GM19099 (cell line): Measurements from ENCODE around the gene NISCH.

ENCODE experiments used
- POLR2A ChIP-seq: IDR thresholded peaks from 3 replicates; pipeline ENCODE4 v1.6.1; 2011; ENCODE audit warnings: low read depth; ENCODE audit not compliant: insufficient read length; ENCODE audit errors: extremely low read depth

The NISCH gene

DNA sequence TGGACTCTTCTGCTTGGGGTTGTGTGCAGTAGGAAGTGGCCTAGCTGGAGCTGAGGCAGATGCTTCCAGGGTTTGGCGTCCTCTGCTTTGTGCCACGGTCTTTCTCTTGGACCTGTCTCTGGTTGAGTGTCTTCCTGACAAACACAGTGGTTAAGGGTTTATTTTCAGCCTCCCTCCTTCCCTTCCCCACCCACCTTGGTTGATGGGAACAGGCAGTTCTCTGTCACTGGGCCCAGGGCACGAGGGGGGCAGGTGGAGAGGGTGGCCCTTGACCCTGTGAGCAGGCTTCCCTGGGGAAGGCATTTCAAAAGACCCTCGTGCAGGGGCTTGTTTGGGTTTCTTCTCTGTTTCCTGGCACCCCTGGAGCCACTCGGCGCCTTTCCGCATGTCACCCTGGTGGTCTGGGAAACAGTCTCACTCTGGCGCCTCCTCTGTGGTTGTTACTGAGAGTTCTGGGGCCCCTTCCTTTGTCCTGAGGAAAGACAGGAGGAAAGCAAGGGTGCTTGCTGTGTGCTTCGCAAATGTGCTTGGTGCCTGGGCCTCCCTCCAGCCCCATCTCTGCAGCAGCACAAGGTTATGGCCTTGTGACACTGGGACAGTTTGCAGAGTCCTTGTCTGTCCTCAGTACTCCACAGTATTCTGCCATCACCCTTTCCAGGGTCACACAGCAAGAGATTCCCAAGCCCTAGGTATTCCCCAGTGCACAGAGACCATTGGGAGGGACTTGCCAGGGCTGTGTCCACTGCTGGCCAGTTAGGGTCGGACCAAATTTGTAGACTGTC, 29.5 kb downstream of the NISCH start:
- no peak for TF ChIP-seq POLR2A

DNA sequence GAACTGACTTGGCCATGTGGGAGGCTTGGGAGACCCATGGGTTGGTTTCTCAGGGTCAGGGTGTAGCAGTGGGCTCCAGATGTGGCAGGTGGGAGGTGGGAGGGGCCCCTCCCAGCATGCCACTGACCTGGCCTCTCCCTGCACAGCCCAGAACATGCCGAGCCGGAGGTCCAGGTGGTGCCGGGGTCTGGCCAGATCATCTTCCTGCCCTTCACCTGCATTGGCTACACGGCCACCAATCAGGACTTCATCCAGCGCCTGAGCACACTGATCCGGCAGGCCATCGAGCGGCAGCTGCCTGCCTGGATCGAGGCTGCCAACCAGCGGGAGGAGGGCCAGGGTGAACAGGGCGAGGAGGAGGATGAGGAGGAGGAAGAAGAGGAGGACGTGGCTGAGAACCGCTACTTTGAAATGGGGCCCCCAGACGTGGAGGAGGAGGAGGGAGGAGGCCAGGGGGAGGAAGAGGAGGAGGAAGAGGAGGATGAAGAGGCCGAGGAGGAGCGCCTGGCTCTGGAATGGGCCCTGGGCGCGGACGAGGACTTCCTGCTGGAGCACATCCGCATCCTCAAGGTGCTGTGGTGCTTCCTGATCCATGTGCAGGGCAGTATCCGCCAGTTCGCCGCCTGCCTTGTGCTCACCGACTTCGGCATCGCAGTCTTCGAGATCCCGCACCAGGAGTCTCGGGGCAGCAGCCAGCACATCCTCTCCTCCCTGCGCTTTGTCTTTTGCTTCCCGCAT, 31.8 kb downstream of the NISCH start:
- no peak for TF ChIP-seq POLR2A

DNA sequence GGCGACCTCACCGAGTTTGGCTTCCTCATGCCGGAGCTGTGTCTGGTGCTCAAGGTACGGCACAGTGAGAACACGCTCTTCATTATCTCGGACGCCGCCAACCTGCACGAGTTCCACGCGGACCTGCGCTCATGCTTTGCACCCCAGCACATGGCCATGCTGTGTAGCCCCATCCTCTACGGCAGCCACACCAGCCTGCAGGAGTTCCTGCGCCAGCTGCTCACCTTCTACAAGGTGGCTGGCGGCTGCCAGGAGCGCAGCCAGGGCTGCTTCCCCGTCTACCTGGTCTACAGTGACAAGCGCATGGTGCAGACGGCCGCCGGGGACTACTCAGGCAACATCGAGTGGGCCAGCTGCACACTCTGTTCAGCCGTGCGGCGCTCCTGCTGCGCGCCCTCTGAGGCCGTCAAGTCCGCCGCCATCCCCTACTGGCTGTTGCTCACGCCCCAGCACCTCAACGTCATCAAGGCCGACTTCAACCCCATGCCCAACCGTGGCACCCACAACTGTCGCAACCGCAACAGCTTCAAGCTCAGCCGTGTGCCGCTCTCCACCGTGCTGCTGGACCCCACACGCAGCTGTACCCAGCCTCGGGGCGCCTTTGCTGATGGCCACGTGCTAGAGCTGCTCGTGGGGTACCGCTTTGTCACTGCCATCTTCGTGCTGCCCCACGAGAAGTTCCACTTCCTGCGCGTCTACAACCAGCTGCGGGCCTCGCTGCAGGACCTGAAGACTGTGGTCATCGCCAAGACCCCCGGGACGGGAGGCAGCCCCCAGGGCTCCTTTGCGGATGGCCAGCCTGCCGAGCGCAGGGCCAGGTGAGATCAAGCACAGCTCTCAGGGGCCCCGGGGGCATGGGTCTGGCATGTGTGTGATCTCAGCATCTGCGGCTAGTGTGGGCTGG, 32.6 kb downstream of the NISCH start:
- TF ChIP-seq POLR2A, result no peak

DNA sequence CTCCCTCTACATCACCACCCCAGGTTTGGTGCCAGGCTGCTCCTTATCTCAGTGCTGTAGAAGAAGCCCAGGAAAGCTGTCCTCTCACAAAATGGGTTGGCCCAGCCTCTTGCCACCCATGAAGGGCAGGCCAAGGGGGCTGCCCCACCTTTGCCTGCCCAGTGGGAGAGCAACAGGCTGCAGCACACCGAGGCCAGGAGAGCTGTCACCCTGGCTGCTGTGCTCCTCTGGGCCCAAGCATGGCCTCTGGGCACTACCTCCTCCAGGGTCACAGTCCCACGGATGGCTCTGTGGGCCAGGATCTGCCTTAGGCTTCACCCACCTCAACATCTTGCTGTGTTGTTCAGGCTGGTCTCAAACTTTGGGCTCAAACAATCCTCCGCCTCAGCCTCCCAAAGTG, 33.3 kb downstream of the NISCH start:
- no peak for TF ChIP-seq POLR2A

DNA sequence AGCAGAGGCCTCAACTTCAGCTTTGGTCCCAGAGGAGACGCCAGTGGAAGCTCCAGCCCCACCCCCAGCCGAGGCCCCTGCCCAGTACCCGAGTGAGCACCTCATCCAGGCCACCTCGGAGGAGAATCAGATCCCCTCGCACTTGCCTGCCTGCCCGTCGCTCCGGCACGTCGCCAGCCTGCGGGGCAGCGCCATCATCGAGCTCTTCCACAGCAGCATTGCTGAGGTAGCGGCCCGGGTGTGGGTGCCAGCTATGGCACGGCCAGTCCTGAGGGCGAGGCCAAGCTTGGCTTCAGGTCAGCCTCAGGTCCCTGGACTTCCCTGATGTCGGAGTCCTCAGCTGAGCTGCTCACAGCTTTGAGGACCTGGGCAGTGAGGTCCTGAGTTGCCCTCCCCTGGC, 34.0 kb downstream of the NISCH start:
- no peak for TF ChIP-seq POLR2A

DNA sequence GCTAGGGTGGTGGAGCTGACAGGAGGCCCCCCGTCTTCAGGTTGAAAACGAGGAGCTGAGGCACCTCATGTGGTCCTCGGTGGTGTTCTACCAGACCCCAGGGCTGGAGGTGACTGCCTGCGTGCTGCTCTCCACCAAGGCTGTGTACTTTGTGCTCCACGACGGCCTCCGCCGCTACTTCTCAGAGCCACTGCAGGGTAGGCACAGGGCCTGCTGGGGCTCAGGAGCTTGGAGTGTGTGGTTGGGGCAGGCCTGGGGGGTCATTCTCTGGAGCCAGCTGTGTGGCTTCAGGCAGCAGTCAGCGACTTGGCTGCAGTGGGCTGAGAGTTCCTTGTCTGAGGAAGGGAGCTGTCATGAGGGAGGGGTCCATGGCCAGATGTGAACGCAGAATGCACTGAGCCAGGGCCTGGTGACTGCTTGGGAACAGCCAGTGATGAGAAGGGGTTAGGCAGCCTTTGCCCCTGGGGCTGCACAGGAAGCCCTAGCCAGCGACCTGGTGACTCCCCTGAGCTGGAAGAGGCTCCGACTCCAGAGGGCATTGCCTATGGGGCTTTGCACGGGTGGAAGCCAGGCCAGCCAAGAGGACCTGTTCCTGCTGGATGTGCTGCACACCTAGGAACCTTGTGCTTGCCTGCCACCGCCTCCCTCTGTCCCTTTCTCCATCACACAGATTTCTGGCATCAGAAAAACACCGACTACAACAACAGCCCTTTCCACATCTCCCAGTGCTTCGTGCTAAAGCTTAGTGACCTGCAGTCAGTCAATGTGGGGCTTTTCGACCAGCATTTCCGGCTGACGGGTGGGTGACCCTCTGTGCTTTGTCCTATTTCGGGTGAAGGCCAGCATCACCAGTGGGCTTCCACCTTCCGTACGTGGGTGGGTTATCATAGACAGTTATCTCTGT, 34.9 kb downstream of the NISCH start:
- TF ChIP-seq POLR2A, result no peak

DNA sequence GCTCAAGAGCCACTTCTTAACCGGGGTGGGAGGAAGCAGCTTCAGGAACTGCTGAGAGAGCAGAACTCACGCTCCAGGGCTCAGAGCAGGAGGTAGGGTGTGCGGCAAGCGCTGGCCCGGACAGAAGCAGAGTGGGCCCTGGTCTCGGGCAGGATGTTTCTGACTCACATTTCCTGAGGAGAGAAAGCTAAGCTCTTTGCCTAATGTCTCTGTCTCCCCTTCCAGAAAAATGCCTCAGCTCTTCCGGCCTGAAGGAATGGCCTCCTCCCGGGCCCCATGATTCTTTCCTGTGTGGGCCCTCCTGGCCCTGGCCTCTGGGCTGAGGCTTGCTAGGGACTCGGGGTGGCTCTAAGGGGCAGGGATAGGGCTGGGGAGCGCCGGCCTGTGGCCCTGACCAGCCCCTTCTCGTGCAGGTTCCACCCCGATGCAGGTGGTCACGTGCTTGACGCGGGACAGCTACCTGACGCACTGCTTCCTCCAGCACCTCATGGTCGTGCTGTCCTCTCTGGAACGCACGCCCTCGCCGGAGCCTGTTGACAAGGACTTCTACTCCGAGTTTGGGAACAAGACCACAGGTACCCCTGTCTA, 35.6 kb downstream of the NISCH start:
- TF ChIP-seq POLR2A, result no peak

DNA sequence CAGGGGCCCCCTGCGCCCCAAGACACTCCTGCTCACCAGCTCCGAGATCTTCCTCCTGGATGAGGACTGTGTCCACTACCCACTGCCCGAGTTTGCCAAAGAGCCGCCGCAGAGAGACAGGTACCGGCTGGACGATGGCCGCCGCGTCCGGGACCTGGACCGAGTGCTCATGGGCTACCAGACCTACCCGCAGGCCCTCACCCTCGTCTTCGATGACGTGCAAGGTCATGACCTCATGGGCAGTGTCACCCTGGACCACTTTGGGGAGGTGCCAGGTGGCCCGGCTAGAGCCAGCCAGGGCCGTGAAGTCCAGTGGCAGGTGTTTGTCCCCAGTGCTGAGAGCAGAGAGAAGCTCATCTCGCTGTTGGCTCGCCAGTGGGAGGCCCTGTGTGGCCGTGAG, 36.7 kb downstream of the NISCH start:
- no peak for TF ChIP-seq POLR2A

DNA sequence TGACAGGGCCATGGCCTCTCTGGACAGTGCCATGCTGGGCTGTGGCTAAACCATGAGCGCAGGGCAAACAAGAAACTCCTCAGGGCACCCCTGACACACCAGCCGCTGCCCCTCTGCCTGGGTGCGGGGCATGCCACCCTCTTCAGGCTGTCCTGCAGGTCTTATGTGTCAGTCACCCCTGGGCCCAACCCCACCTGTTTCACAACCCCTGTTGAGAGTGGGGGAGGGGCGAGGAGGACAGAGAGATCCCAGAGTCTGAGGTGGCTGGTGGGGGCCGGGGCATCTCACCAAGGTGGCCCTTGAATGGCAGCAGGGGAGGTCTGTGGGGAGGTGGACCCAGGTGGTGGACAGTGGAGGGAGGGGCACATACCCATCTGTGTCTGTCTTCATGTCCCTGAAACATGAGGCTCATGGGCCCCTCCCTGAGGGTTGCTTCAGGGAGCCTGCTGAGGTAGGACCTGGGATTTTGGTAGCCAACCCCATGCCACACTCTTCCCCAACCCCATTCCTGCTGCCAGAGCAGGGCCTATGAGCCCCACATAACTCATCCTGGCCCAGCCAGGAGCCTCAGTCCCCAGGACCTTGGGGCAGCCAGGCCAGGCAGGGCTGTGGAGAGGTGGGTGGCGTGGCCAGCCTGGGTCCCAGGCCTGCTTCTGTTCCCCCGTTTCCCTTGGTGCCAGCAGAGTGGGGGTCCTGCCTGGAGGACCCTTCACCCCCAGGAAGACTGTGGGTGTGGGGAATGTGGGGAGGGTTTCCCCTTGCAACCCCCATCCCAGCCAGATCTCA, 38.0 kb downstream of the NISCH start:
- no peak for TF ChIP-seq POLR2A

DNA sequence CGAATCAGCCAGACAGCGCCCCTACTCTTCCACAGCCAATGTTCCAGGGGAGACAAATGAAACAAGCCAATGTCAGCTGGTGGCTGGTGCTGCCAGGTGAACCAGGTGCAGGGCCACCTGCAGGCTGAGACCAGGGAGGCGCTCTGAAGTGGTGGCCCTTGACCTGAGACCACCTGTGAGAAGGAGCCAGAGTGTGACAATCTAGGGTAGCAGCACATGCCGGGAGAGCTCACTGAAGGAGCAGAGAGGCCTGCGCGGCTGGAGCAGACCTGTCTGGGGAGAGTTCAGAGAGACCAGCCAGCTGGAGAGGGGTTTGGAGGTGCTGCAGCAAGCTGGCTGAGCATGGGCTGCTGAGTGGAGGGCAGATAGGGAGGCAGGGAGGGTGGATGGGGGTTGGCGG, 39.0 kb downstream of the NISCH start:
- no peak for TF ChIP-seq POLR2A

DNA sequence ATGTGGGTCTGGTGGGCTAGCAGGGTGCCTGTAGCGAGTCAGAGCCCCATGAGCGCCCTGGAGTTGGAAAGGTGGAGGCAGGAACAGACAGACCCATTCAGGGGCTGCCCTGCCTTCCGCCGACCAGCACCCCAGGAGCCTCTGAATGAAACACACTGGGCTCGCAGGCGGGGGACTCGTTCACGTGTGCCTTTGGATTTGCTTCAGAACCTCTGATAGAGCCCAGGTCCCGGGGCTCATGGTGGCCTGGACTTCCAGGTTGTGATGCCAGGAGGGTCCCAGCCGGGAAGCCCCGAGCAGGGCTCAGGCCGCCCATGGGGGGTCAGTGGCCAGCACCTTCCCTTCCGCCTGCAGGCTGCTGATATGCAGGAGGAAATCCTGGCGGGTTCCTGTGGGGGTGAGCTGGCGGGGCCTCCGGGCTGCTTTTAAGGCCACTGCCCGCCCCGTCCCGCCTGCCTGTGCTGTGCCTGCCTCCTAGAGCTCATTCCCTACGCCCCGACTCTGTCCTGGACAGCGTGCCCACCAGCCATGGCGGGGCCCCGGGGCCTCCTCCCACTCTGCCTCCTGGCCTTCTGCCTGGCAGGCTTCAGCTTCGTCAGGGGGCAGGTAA, 39.6 kb downstream of the NISCH start, which contains the start of gene STAB1:
STAB1 (plus strand) TSS at position 453 of the 610 bp plus-strand sequence; CDS start at position 529, 76 bp downstream.
- no peak for TF ChIP-seq POLR2A

DNA sequence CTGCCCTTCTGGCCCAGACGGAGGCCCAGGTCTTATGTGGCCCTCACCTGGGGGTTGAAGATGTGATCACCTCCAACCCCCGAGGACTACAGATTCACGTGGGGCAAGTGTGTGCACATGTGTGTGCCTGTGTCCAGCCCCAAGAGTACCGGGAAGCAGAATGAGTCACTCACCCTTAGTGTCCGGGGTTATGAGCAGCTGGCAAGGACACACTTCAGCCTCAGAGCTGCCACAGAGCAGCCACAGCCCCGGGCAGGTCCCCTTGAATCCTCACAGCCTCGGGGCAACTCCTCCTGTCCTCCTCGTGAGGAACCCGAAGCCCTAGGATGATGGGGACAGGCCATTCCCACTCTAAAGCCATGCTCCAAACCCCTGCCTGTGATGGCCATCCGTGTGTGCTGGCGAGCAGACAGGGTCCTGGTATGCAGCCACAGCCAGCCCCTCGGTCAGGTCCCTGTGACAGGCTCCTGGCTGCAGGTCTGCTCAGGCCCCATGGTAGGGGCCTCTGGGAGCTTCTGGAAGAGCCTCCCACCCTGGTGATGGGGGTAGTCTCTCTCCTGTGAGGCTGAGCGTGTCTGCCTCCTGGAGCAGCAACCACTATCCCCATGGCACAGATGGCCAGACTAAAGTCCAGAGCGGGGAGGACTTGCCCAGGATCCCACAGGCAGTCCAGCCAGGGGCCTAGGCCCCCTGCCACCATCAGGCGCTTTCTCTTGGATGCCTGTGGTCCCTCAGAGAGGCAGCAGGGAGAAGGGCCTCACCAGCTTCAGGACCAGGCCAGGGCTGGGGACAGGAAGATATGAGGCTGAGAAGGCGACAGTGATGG, 40.6 kb downstream of the NISCH start:
- TF ChIP-seq POLR2A, result no peak
